Epithelial cell of proximal tubule (primary cell): ENCODE results near the gene TFDP1. TPM values are rescaled to one million over a fixed set of nuclear protein-coding genes. Genes with fewer than 3 reads are reported as not detected.

ENCODE experiments used
- DNase-seq: peaks from one replicate; pipeline ENCODE4 v3.0.0-alpha.2; 2011; ENCODE audit warnings: low read depth
- H3K4me3 ChIP-seq: 2 replicates; pipeline ENCODE4 v1.5.1; 2011; ENCODE audit warnings: low read depth, mild to moderate bottlenecking, low read length
- total RNA-seq: library from RNA; depleted of rRNA; stranded (reverse); fragments of >200 nt; gene quantifications from 2 replicates; pipeline ENCODE4 v1.2.3, GENCODE V29; 2015
- TF ChIP-seq, protein P1 (sequence below): conservative IDR thresholded peaks from 2 replicates; pipeline ENCODE4 v1.5.1; 2012; ENCODE audit warnings: low read depth, mild to moderate bottlenecking, low read length

TFDP1 gene, protein sequence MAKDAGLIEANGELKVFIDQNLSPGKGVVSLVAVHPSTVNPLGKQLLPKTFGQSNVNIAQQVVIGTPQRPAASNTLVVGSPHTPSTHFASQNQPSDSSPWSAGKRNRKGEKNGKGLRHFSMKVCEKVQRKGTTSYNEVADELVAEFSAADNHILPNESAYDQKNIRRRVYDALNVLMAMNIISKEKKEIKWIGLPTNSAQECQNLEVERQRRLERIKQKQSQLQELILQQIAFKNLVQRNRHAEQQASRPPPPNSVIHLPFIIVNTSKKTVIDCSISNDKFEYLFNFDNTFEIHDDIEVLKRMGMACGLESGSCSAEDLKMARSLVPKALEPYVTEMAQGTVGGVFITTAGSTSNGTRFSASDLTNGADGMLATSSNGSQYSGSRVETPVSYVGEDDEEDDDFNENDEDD
- 105 and 111 TPM in 2 replicates for total RNA-seq

DNA sequence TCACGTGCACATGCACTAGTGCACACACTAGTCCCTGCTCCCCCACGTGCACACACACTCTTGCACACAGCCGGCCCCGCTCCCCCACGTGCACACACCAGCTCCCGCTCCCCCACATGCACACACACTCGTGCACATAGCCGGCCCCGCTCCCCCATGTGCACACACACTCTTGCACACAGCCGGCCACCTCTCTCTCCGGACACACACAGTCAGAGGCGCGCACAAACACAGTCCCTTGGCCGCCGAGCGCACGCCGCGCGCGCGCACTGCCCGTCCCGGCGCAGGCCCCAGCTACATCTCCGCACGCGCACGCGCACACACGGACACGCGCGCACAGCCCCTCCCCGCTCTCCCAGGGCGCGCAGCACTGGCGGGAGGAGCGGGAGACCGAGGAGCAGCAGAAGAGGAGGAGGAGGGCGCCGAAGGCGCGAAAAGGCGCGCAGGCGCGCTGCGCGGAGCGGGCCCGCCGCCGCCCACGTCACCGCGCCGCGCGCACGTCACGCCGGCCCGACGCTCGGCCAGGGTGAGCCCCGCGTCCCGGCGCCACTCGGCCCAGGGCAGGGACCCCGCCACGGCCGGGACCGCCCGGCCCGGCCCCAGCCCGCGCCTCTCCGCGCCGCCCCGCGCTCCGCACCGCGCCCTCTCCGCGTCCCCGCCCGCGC, at the start of gene TFDP1:
Gene TFDP1 (plus strand): TSS at position 549 of the 665 bp plus-strand sequence. CDS start 1,085 bp downstream, outside the sequence.
- TF ChIP-seq, protein P1, sequence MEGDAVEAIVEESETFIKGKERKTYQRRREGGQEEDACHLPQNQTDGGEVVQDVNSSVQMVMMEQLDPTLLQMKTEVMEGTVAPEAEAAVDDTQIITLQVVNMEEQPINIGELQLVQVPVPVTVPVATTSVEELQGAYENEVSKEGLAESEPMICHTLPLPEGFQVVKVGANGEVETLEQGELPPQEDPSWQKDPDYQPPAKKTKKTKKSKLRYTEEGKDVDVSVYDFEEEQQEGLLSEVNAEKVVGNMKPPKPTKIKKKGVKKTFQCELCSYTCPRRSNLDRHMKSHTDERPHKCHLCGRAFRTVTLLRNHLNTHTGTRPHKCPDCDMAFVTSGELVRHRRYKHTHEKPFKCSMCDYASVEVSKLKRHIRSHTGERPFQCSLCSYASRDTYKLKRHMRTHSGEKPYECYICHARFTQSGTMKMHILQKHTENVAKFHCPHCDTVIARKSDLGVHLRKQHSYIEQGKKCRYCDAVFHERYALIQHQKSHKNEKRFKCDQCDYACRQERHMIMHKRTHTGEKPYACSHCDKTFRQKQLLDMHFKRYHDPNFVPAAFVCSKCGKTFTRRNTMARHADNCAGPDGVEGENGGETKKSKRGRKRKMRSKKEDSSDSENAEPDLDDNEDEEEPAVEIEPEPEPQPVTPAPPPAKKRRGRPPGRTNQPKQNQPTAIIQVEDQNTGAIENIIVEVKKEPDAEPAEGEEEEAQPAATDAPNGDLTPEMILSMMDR, result no peak
- DNase-seq, result no peak
- H3K4me3 ChIP-seq, result peak within 1 kb of the TSS; percentile 68

DNA sequence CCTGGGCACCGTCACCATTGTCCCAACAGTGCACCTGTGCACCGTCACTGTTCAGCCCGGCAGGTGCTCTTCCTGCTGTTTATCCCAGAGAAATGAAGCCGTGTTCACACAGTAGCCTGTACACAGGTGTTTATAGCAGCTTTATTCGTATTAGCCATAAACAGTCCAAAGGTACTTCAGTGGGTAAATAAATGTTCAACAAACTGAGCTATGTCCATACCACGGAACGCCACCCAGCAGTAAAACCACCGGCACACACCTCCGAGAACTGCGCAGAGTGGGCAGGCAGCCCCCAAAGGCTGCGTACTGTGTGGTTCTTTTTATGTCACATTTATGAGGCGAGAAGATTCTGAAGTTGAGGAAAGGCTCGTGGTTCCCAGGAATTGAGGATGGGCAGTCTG, 49.2 kb upstream of the TFDP1 start:
- DNase-seq, result no peak
- H3K4me3 ChIP-seq, result no peak overlapping the region
- TF ChIP-seq, protein P1, result no peak

DNA sequence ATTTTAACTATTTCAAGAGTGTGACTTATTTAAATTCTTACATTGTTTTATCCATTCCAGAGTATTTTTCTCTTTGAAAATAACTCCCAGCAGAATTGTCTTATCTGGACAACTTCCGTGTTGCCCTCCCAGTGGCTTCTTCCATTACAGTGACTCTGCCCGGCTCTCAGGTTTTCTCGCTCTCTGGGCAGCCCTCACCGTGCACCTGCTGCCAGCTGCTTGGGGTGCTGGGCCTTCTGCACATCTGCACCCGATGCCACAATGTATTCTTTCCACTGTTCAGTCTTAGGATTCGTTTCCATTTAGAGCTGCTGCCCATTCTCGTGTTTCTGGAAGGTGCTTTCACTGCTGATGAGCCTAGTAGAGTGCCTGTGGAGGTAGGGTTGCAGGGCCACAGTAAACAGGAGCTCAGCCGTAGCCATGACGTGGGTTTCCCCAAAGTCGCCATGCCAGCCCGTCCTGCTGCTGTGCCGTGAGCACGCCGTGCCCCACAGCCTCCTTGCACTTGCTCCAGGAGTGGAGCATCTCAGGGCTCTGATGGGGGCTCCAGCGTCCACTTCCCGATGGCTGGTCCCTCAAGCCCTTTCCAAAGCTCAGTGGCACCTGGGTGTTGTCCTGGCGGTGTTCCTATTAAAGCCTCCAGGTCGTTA, 48.0 kb upstream of the TFDP1 start:
- DNase-seq, result no peak
- no peak overlapping the region for H3K4me3 ChIP-seq
- TF ChIP-seq, protein P1, result no peak

DNA sequence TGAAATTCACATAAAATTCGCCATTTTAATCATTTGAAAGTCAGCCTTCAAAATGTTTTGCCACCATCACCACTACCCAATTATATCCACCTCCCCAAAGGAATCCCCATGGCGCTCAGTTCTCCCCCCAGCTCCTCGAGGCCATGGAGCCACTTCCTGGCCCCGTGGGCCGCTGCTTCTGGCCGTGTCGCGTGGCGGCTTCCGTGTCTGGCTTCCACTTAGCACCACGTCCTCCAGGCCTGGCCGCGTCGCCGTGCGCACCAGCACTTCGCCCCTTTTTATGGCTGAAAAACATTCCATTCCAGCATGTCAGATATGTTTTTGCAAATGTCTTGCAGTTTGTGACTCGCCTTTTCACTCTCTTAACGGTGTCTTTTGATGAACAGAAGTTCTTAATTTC, 47.3 kb upstream of the TFDP1 start:
- TF ChIP-seq, protein P1, result no peak
- H3K4me3 ChIP-seq, result no peak overlapping the region
- no peak for DNase-seq

DNA sequence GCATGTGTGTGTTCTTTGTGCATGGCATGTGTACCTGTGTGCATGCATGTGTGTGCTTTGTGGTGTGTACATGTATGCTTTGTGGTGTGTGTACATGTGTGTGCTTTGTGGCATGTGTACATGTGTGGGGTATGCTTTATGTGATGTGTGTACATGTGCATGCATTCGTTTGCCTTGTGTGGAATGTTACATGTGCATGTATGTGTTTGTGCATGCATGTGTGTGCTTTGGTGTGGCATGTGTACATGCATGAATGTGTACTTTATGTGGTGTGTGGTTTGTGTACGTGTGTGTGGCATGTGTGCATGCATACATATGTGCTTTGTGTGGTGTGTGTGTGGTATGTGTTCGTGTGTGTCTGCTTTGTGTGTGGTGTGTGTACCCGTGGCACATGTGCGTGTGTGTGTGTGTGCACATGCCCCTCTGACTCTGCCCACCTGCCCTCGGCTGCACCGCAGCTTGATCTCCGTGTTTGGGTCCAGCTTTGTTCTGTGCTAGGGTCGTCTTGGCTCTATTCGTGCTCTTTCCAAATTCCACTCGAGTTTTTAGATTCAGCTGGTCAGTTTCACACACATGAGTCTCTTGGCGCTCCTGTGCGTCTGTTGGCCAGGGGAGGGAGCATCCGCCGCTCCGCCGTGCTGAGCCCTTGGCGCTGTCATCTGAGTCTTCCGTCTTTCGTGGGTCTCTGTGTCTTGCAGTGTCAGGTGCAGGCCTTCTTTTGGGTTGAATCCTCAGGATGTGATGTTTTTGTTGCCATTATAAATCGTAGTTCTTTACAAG, 46.5 kb upstream of the TFDP1 start:
- DNase-seq, result no peak
- TF ChIP-seq, protein P1, result no peak
- no peak overlapping the region for H3K4me3 ChIP-seq

DNA sequence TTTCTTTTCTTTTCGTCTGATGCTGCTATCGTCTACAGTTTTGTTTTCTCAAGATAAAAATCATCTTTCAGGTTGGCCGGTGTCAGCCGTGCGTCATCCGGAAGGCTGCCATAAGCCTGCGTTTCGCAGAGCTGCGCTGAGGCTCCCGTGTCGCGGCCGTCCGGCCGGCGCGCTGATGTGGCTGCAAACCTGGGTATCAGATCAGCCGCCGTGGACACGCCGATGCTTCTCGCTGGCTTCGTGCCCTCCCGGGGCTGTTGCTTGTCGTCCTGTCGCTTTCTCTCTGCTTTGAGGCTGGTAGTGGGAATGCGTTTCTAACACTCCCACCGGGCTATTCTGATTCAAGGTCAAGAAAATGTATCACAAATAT, 45.9 kb upstream of the TFDP1 start:
- H3K4me3 ChIP-seq, result no peak overlapping the region
- TF ChIP-seq, protein P1, result no peak
- DNase-seq, result no peak
